Measurements from ENCODE around the gene KLC1. TPM values are rescaled to one million over a fixed set of nuclear protein-coding genes. Genes with fewer than 3 reads are reported as not detected.

KLC1 gene
- total and polyA plus RNA-seq, 10 of the 15 experiments (the other 5 are each of a cell fraction or from before 2014, with no cell fraction given), result 5.5 to 137 (median 76.1) TPM

DNA sequence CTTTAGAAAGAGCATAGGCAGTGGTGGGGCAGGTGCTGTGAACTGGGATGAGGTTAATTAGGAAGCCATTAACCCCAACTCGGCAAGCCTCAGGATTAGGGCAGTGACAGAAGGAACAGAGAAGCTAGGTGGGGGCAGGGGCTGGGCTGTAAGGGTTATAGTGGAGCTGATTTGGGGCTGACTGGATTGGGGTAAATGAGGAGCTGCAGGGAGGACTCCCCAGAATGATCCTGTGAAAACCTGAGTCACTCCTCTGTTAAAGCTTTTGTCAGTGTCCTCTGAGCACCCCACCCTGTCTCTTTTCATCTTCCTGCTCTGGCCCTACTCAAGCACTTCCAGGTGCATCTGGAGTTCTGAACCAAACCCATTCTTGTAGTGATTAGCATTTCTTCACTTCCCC is 4.4 kb downstream of the KLC1 start:
- peaks cover 4% of the 10 kb centered on the region; the same call in 1 of the 2 replicates for H4K20me1 ChIP-seq (ENCODE audit: control insufficient read depth, insufficient read depth)
- H3K4me1 ChIP-seq (ENCODE audit: control insufficient read depth, insufficient read depth, low read length), result peaks cover 8% of the 10 kb centered on the region
- ChIA-PET POLR2A (interaction anchor here (0.7 kb wide), 1 partner anchor 36 kb away, joined by 3 read pairs; no protein-coding TSS in a partner anchor), RAD21 (ENCODE audit: unreplicated experiment) (no interaction called here), SMC1A (ENCODE audit: uncharacterized antibody, unreplicated experiment) (no interaction called here), CTCF (no interaction called here)
- peaks cover 0 to 7% of the 10 kb centered on the region in 2 experiments; a peak in 2 of 4 replicates for H3K36me3 ChIP-seq (ENCODE audit: control insufficient read depth in 2 of 2, insufficient read depth in 2 of 2, low read length in 1 of 2)
- no peak overlapping the region for H3K27ac ChIP-seq (ENCODE audit: control insufficient read depth, insufficient read depth)
- in situ Hi-C loops (cut with MboI), result no loop called here
- no peak for ATAC-seq
- H3K79me2 ChIP-seq (ENCODE audit: control insufficient read depth, insufficient read depth, low read length), result peaks cover 82% of the 10 kb centered on the region
- BruUV-seq (replicated peaks), result no TSS peak
- intact Hi-C loops (cut with micrococcal nuclease; ENCODE audit: unreplicated experiment), result loop anchor here (5.0 kb wide), 1 partner anchor 71 kb away; the partner anchor contains the start of genes BAG5 and COA8
- no peak for FAIRE-seq
- no peak overlapping the region for H3K4me3 ChIP-seq
- no peak for DNase-seq (ENCODE audit: low read depth, low spot score)
- WGBS (ENCODE audit: insufficient coverage, insufficient replicate concordance, low lambda C conversion rate, missing lambda C conversion rate), result 82% methylated on average over 1 of the region's 1 CpG
- H3K4me2 ChIP-seq (ENCODE audit: control insufficient read depth, insufficient read depth), result no peak overlapping the region
- no peak overlapping the region for H3K9ac ChIP-seq (ENCODE audit: control insufficient read depth, insufficient read depth, low read length)
- no peak overlapping the region for H2AFZ ChIP-seq (ENCODE audit: control insufficient read depth, low read depth, low read length)
- H3K27me3 ChIP-seq (replicated peaks in 1 of 2; ENCODE audit: control insufficient read depth in 2 of 2, insufficient read depth in 2 of 2, low read length in 1 of 2), result no peaks in the 10 kb centered on the region
- TF ChIP-seq HCFC1 (IDR thresholded peaks at IDR 0.05; ENCODE audit: low read length), result no peak
- TF ChIP-seq FOS (IDR thresholded peaks at IDR 0.05; ENCODE audit: borderline replicate concordance, extremely low read depth, insufficient read length), result no peak
- TF ChIP-seq, protein P1, sequence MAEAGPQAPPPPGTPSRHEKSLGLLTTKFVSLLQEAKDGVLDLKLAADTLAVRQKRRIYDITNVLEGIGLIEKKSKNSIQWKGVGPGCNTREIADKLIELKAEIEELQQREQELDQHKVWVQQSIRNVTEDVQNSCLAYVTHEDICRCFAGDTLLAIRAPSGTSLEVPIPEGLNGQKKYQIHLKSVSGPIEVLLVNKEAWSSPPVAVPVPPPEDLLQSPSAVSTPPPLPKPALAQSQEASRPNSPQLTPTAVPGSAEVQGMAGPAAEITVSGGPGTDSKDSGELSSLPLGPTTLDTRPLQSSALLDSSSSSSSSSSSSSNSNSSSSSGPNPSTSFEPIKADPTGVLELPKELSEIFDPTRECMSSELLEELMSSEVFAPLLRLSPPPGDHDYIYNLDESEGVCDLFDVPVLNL (IDR thresholded peaks at IDR 0.05; ENCODE audit: low read depth, low read length), result no peak
- TF ChIP-seq IKZF1 (conservative IDR thresholded peaks at IDR 0.05), result no peak
- no peak for TF ChIP-seq NFXL1 (IDR thresholded peaks at IDR 0.05; ENCODE audit: borderline replicate concordance)
- TF ChIP-seq BACH1 (IDR thresholded peaks at IDR 0.05; ENCODE audit: borderline replicate concordance), result no peak
- no peak for TF ChIP-seq ZNF24 (IDR thresholded peaks at IDR 0.05)
- TF ChIP-seq E2F8 (IDR thresholded peaks at IDR 0.05; ENCODE audit: low read depth, partially characterized antibody), result no peak
- TF ChIP-seq BHLHE40 (IDR thresholded peaks at IDR 0.05; ENCODE audit: borderline replicate concordance in 1 of 2, low read depth in 2 of 2, low read length in 1 of 2), result no peak
- no peak for TF ChIP-seq BCL11A (IDR thresholded peaks at IDR 0.05; ENCODE audit: low read depth, low read length)
- no peak for TF ChIP-seq ZNF274 (IDR thresholded peaks at IDR 0.05; ENCODE audit: insufficient read depth, insufficient read length)
- no peak for TF ChIP-seq SIN3A (IDR thresholded peaks at IDR 0.05; ENCODE audit: low read depth, low read length)
- no peak for TF ChIP-seq JUND (IDR thresholded peaks at IDR 0.05; ENCODE audit: low read depth, low read length)
- no peaks in the 10 kb centered on the region for H3K9me3 ChIP-seq (replicated peaks; ENCODE audit: control insufficient read depth, insufficient read depth, low read length)

All from GM12878 (cell line).